ENCODE data around the gene ELFN1. TPM values are rescaled to one million over a fixed set of nuclear protein-coding genes. Genes with fewer than 3 reads are reported as not detected.

Gene ELFN1
- total RNA-seq, 4 donors from 2014 or later = 0.12 to 1.0 (median 0.46) TPM

- H3K4me1 ChIP-seq = no peaks in the 10 kb centered on the region
- TF ChIP-seq CTCF (IDR thresholded peaks at IDR 0.05 in 4 of 5, conservative IDR thresholded peaks at IDR 0.05 in 1 of 5) = no peak
- TF ChIP-seq POLR2A (IDR thresholded peaks at IDR 0.05) = no peak
- H3K36me3 ChIP-seq = no peaks in the 10 kb centered on the region
- H3K4me3 ChIP-seq = no peak overlapping the region
- intact Hi-C loops (cut with DNase I; ENCODE audit: low total_unique reads) (no loop called here), in situ Hi-C loops (cut with MboI; ENCODE audit: low sequenced_read_pairs in 4 of 4) (loop anchor here in 2 of 4 donors (25.0 kb wide), 1 partner anchor 183 kb away; no protein-coding TSS in a partner anchor)
- DNase-seq (no peak), ATAC-seq (no peak)
- no peak overlapping the region for H3K27ac ChIP-seq
- H3K9me3 ChIP-seq = no peaks in the 10 kb centered on the region
- no peaks in the 10 kb centered on the region for H3K27me3 ChIP-seq
Measured at GRCh38 chr7:1770331-1770730, 100.3 kb downstream of the ELFN1 start.

GRCh38 chr7:1775389-1775788, 105.3 kb downstream of the ELFN1 start:
- TF ChIP-seq POLR2A (IDR thresholded peaks at IDR 0.05) (no peak), CTCF (IDR thresholded peaks at IDR 0.05 in 4 of 5, conservative IDR thresholded peaks at IDR 0.05 in 1 of 5) (no peak)
- intact Hi-C loops (cut with DNase I; ENCODE audit: low total_unique reads) = no loop called here
- in situ Hi-C loops (cut with MboI; ENCODE audit: low sequenced_read_pairs in 4 of 4) = no loop called here
- Histone ChIP-seq H3K36me3 (no peaks in the 10 kb centered on the region), H3K4me3 (no peak overlapping the region), H3K27ac (no peak overlapping the region), H3K4me1 (no peaks in the 10 kb centered on the region), H3K27me3 (peaks cover 0 to 4% (median 0%) of the 10 kb centered on the region in 3 donors), H3K9me3 (no peaks in the 10 kb centered on the region)
- ATAC-seq = no peak
- DNase-seq = no peak

- H3K4me1 ChIP-seq = no peaks in the 10 kb centered on the region
- intact Hi-C loops (cut with DNase I; ENCODE audit: low total_unique reads) (no loop called here), in situ Hi-C loops (cut with MboI; ENCODE audit: low sequenced_read_pairs in 4 of 4) (no loop called here)
- ATAC-seq (no peak), DNase-seq (no peak)
- H3K27me3 ChIP-seq = peaks cover 0 to 8% (median 0%) of the 10 kb centered on the region in 3 donors
- TF ChIP-seq POLR2A (IDR thresholded peaks at IDR 0.05) = no peak
- TF ChIP-seq CTCF (IDR thresholded peaks at IDR 0.05 in 4 of 5, conservative IDR thresholded peaks at IDR 0.05 in 1 of 5) = no peak
- H3K36me3 ChIP-seq = no peaks in the 10 kb centered on the region
- H3K9me3 ChIP-seq = no peaks in the 10 kb centered on the region
- no peak overlapping the region for H3K4me3 ChIP-seq
- H3K27ac ChIP-seq = no peak overlapping the region
Measured at GRCh38 chr7:1777122-1777521, 107.0 kb downstream of the ELFN1 start.

GRCh38 chr7:1779445-1779844, 109.4 kb downstream of the ELFN1 start:
- intact Hi-C loops (cut with DNase I; ENCODE audit: low total_unique reads) = no loop called here
- no peak overlapping the region for H3K4me3 ChIP-seq
- DNase-seq (no peak), ATAC-seq (no peak)
- no peak overlapping the region for H3K27ac ChIP-seq
- peaks cover 0 to 8% (median 0%) of the 10 kb centered on the region in 3 donors for H3K27me3 ChIP-seq
- no peaks in the 10 kb centered on the region for H3K36me3 ChIP-seq
- no peaks in the 10 kb centered on the region for H3K4me1 ChIP-seq
- H3K9me3 ChIP-seq = no peaks in the 10 kb centered on the region
- TF ChIP-seq CTCF (IDR thresholded peaks at IDR 0.05 in 4 of 5, conservative IDR thresholded peaks at IDR 0.05 in 1 of 5) (no peak), POLR2A (IDR thresholded peaks at IDR 0.05) (no peak)
- in situ Hi-C loops (cut with MboI; ENCODE audit: low sequenced_read_pairs in 4 of 4) = no loop called here

GRCh38 chr7:1781369-1781768, 111.3 kb downstream of the ELFN1 start:
- no peak for ATAC-seq
- DNase-seq = no peak
- Histone ChIP-seq H3K27ac (no peak overlapping the region), H3K27me3 (peaks cover 0 to 8% (median 0%) of the 10 kb centered on the region in 3 donors), H3K36me3 (no peaks in the 10 kb centered on the region), H3K4me1 (no peaks in the 10 kb centered on the region), H3K9me3 (peaks cover 0 to 8% (median 0%) of the 10 kb centered on the region in 3 donors), H3K4me3 (no peak overlapping the region)
- intact Hi-C loops (cut with DNase I; ENCODE audit: low total_unique reads) (no loop called here), in situ Hi-C loops (cut with MboI; ENCODE audit: low sequenced_read_pairs in 4 of 4) (no loop called here)
- no peak for TF ChIP-seq CTCF (IDR thresholded peaks at IDR 0.05 in 4 of 5, conservative IDR thresholded peaks at IDR 0.05 in 1 of 5)
- no peak for TF ChIP-seq POLR2A (IDR thresholded peaks at IDR 0.05)

Measured in gastrocnemius medialis (tissue), 4 donors.